Retinal pigment epithelial cell (primary cell): ENCODE results near the gene OVAAL.

Source experiments
- DNase-seq: peaks from one replicate; pipeline ENCODE4 v3.0.0-alpha.2; 2010; ENCODE audit warnings: low read depth
- H3K4me3 ChIP-seq: 2 replicates; pipeline ENCODE4 v1.5.1; 2011; ENCODE audit warnings: mild to moderate bottlenecking, low read length, control low read depth, moderate library complexity
- CTCF ChIP-seq: conservative IDR thresholded peaks from 2 replicates; pipeline ENCODE4 v1.5.1; 2011; ENCODE audit warnings: low read depth, low read length, control low read depth, inconsistent platforms

The OVAAL gene

GRCh38 chr1:180594723-180595122 is 36.0 kb downstream of the OVAAL start:
- no peak overlapping the region for H3K4me3 ChIP-seq
- DNase-seq = no peak
- no peak for TF ChIP-seq CTCF

- H3K4me3 ChIP-seq = no peak overlapping the region
- DNase-seq = no peak
- TF ChIP-seq CTCF = no peak
Measured at GRCh38 chr1:180595966-180596365, 37.2 kb downstream of the OVAAL start.

- DNase-seq = no peak
- H3K4me3 ChIP-seq = no peak overlapping the region
- TF ChIP-seq CTCF = no peak
Measured at GRCh38 chr1:180597520-180597919, 38.8 kb downstream of the OVAAL start.

GRCh38 chr1:180598333-180598974 is 39.7 kb downstream of the OVAAL start:
- no peak for DNase-seq
- H3K4me3 ChIP-seq = no peak overlapping the region
- TF ChIP-seq CTCF = no peak

- H3K4me3 ChIP-seq = no peak overlapping the region
- no peak for DNase-seq
- no peak for TF ChIP-seq CTCF
Measured at GRCh38 chr1:180600343-180600742, 41.6 kb downstream of the OVAAL start.

GRCh38 chr1:180601512-180601911 is 42.7 kb downstream of the OVAAL start:
- no peak for TF ChIP-seq CTCF
- no peak overlapping the region for H3K4me3 ChIP-seq
- DNase-seq = no peak

GRCh38 chr1:180603223-180603849 is 44.6 kb downstream of the OVAAL start:
- DNase-seq = no peak
- no peak overlapping the region for H3K4me3 ChIP-seq
- TF ChIP-seq CTCF = no peak
